ENCODE measurements around the gene SLC15A2.

DNA sequence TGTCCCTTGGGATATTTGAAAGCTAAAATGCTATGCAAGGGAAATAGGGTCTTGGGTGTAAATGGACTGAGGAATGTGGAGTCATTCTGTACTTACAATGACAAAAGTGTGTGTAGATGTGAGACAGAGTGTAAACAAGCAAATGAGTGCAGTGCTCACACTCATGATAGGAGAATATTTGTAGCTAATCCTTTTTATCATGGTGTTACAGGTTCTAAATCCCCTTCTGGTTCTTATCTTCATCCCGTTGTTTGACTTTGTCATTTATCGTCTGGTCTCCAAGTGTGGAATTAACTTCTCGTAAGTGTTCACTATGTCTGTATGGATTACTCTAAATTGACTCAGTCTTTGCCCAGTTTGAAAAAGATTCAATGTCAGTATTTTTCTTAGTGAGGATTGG lies 30.5 kb downstream of the SLC15A2 start:
- TF ChIP-seq TAF1 (IDR thresholded peaks at IDR 0.05; ENCODE audit: borderline replicate concordance, low read depth, low read length): no peak
- TF ChIP-seq POLR2A (IDR thresholded peaks at IDR 0.05; ENCODE audit: low read depth, low read length): no peak
- TF ChIP-seq POLR2AphosphoS5 (IDR thresholded peaks at IDR 0.05; ENCODE audit: low read depth, low read length): no peak
